ENCODE data around the gene SLC24A2. TPM values are rescaled to one million over a fixed set of nuclear protein-coding genes. Genes with fewer than 3 reads are reported as not detected.

Gene SLC24A2
- total RNA-seq (2021; fragmentation: NEBNext Ultra II Directional; extraction: Animal tissue kit (Norgen Biotek cat#: 25700)): 6.4 and 6.5 TPM in 2 replicates
- polyA plus RNA-seq (2011; rRNA removed): 2.2 and 2.8 TPM in 2 replicates
- 2.4 TPM for polyA plus RNA-seq (2011; cell fraction: cytosol; rRNA removed)
- polyA plus RNA-seq (2011; cell fraction: nucleus; rRNA removed): 5.3 TPM
- polyA plus RNA-seq (2012, experiment 1 of 2): 1.9 to 2.4 TPM (median 2.3 TPM) in 4 replicates
- polyA plus RNA-seq (2012, experiment 2 of 2): 0.20 TPM
- polyA plus RNA-seq (2013, experiment 1 of 2): 4.0 TPM
- polyA plus RNA-seq (2013, experiment 2 of 2): 4.3 TPM
- polyA minus RNA-seq (2011; rRNA and poly(A)+ RNA removed): 21.5 and 28.2 TPM in 2 replicates
- polyA minus RNA-seq (2011; cell fraction: cytosol; rRNA and poly(A)+ RNA removed): 5.0 TPM
- polyA minus RNA-seq (2011; cell fraction: nucleus; rRNA and poly(A)+ RNA removed): 32.5 TPM
- long read RNA-seq, experiment 1, partial matches to known transcripts: 1 of 5 reads
- long read RNA-seq, experiment 1, other reads (novel, unspliced or antisense): 3 of 5 reads
- long read RNA-seq, experiment 2: 0 reads

GRCh38 chr9:19788614-19789271 lies at the start of gene SLC24A2:
Gene SLC24A2, minus strand, starts transcription at chr9:19789037.
- Histone ChIP-seq H3K9me3 (ENCODE audit: insufficient read depth in 2 of 2, low read depth in 1 of 2, low read length in 1 of 2) (peaks cover 0 to 5% of the 10 kb centered on the region in 2 experiments; a peak in 2 of 4 replicates), H3K14ac (ENCODE audit: insufficient read length) (no peak within 1 kb of the TSS), H2AFZ (ENCODE audit: low read length) (peak within 1 kb of the TSS; percentile 100), H3K23me2 (ENCODE audit: low read depth, low read length) (peaks cover 11% of the 10 kb centered on the region; the same call in 1 of the 2 replicates), H2BK20ac (ENCODE audit: low read length) (peak within 1 kb of the TSS; percentile 64; the same call in 1 of the 2 replicates), H3K4me1 (replicated peaks in 1 of 4; ENCODE audit: control insufficient read depth in 3 of 4, insufficient read depth in 4 of 4, low read length in 3 of 4) (peaks cover 2 to 7% (median 4%) of the 10 kb centered on the region in 4 experiments), H3K79me1 (ENCODE audit: low read depth, low read length) (no peaks in the 10 kb centered on the region), H4K20me1 (replicated peaks in 1 of 2; ENCODE audit: control insufficient read depth in 1 of 2, insufficient read depth in 2 of 2, low read length in 2 of 2) (no peaks in the 10 kb centered on the region), H3K27ac (ENCODE audit: low read depth, low read length) (no peak within 1 kb of the TSS), H2AK5ac (ENCODE audit: low read depth, low read length) (no peak within 1 kb of the TSS), H3K9ac (replicated peaks in 1 of 4; ENCODE audit: extremely low read depth in 1 of 4, low read depth in 3 of 4, low read length in 3 of 4) (peak within 1 kb of the TSS; percentile 14 to 45 (median 27)), H2BK120ac (replicated peaks; ENCODE audit: low read depth, low read length) (no peak within 1 kb of the TSS), H2BK15ac (ENCODE audit: low read length) (no peak within 1 kb of the TSS), H3K4ac (replicated peaks; ENCODE audit: insufficient read length, low read depth, low read length) (no peak within 1 kb of the TSS), H3K18ac (ENCODE audit: extremely low read depth, low read length) (peak within 1 kb of the TSS; percentile 35), H3K79me2 (ENCODE audit: control insufficient read depth in 1 of 2, insufficient read depth in 2 of 2, low read length in 2 of 2) (0 out of 4 replicates have a peak, but pooled peaks cover 0 to 2% of the 10 kb centered on the region in 2 experiments), H3K27me3 (replicated peaks in 1 of 4; ENCODE audit: control insufficient read depth in 3 of 4, extremely low read depth in 1 of 4, insufficient read depth in 3 of 4, low read length in 3 of 4) (peaks cover 0 to 13% (median 11%) of the 10 kb centered on the region in 4 experiments; a peak in 6 of 7 replicates), H2BK5ac (ENCODE audit: low read depth, low read length) (no peak within 1 kb of the TSS; the same call in 1 of the 2 replicates), H3K4me3 (ENCODE audit: extremely low read depth in 1 of 4, insufficient read depth in 2 of 4, low read depth in 3 of 4, low read length in 4 of 4) (peak within 1 kb of the TSS; percentile 49 to 80 (median 69)), H3K36me3 (ENCODE audit: control insufficient read depth in 2 of 4, insufficient read depth in 4 of 4, low read length in 3 of 4) (no peaks in the 10 kb centered on the region; a peak in 2 of 8 replicates), H4K8ac (ENCODE audit: extremely low read depth, insufficient read depth, low read length) (no peak within 1 kb of the TSS; the same call in 1 of the 2 replicates), H3K4me2 (ENCODE audit: insufficient read depth in 1 of 2, low read depth in 2 of 2, low read length in 2 of 2) (peak within 1 kb of the TSS; percentile 93 to 97), H4K5ac (ENCODE audit: insufficient read length, low read depth, low read length) (no peak within 1 kb of the TSS), H2BK12ac (ENCODE audit: low read depth, low read length) (peak within 1 kb of the TSS; percentile 10; the same call in 1 of the 2 replicates), H3K56ac (replicated peaks; ENCODE audit: insufficient read length, low read depth, low read length) (no peak within 1 kb of the TSS), H3K23ac (ENCODE audit: insufficient read length) (no peak within 1 kb of the TSS), H4K91ac (replicated peaks; ENCODE audit: insufficient read length, low read length) (no peak within 1 kb of the TSS)
- peak in 1 of 2 experiments; percentile 73 for DNase-seq (ENCODE audit: low read depth in 1 of 2, low spot score in 2 of 2)
- FAIRE-seq: no peak
- 1% methylated on average over 60 of the region's 67 CpGs; no CpG with 5 or more reads in 1 of the 2 experiments for WGBS, 2 experiments (ENCODE audit: extremely low coverage in 1 of 2, insufficient coverage in 1 of 2, insufficient read length in 1 of 2, insufficient replicate concordance in 2 of 2, low coverage in 1 of 2, low lambda C conversion rate in 2 of 2, missing lambda C conversion rate in 1 of 2)
- ChIA-PET POLR2A (ENCODE audit: partially characterized antibody) (interaction anchor here (1.0 kb wide), 2 partner anchors 9 to 323 kb away, joined by 3 to 4 read pairs; no protein-coding TSS in a partner anchor), CTCF (ENCODE audit: partially characterized antibody) (interaction anchor here (0.7 to 1.6 kb wide), 3 partner anchors 10 to 324 kb away, joined by 3 to 6 read pairs (median 3); no protein-coding TSS in a partner anchor)
- TF ChIP-seq TEAD4 (IDR thresholded peaks at IDR 0.05; ENCODE audit: low read depth, low read length): no peak
- peak; percentile 73 for TF ChIP-seq KDM4A (IDR thresholded peaks at IDR 0.05; ENCODE audit: low read depth, low read length, severe bottlenecking)
- no peak for TF ChIP-seq SRF (IDR thresholded peaks at IDR 0.05; ENCODE audit: low read depth, low read length)
- no peak for TF ChIP-seq EZH2 (IDR thresholded peaks at IDR 0.05; ENCODE audit: low read depth, low read length, severe bottlenecking)
- TF ChIP-seq CHD1 (IDR thresholded peaks at IDR 0.05; ENCODE audit: low read depth, low read length): no peak
- TF ChIP-seq KDM1A (IDR thresholded peaks at IDR 0.05; ENCODE audit: borderline replicate concordance, low read length): no peak
- TF ChIP-seq EGR1 (IDR thresholded peaks at IDR 0.05; ENCODE audit: borderline replicate concordance, low read depth, low read length): no peak
- peak; percentile 27; the same call in 1 of the 2 replicates for TF ChIP-seq SUZ12 (IDR thresholded peaks at IDR 0.05; ENCODE audit: low read length)
- no peak for TF ChIP-seq KDM5A (IDR thresholded peaks at IDR 0.05; ENCODE audit: low read length)
